Measurements from ENCODE around the gene DENND6A. TPM values are rescaled to one million over a fixed set of nuclear protein-coding genes. Genes with fewer than 3 reads are reported as not detected.

DENND6A gene
- total RNA-seq, 1 donor from 2014 or later: 21.5 TPM

Other genes starting within 250 kb of the DENND6A start
- 0.05 and 0.22 TPM in 2 replicates for gene DNAH12, start 148.7 kb downstream of the DENND6A start, total RNA-seq
- 23.7 and 24.8 TPM in 2 replicates for gene PDE12, start 136.8 kb downstream of the DENND6A start, total RNA-seq
- 43.0 and 45.1 TPM in 2 replicates for gene ARF4, start 95.7 kb downstream of the DENND6A start, total RNA-seq
- gene SLMAP, start 63.2 kb upstream of the DENND6A start, total RNA-seq: 45.4 and 57.1 TPM in 2 replicates